BJ (cell line): ENCODE data around the gene ARF3. TPM values are rescaled to one million over a fixed set of nuclear protein-coding genes. Genes with fewer than 3 reads are reported as not detected.
A peak's percentile ranks its signal among the peaks of the same experiment; 100 is the strongest.

Experiments used
- CTCF ChIA-PET: fragments of 350-600 bp; formaldehyde crosslinking; extraction: SDS; loops from one replicate; lab custom pipeline; 2021; ENCODE audit warnings: antibody characterized with exemption, inconsistent platforms; lab: Yijun Ruan, JAX
- POLR2A ChIA-PET: fragments of 300-600 bp; sonication (Branson Sonifier 250); formaldehyde crosslinking; extraction: SDS; loops from one replicate; lab custom pipeline; 2021; ENCODE audit warnings: antibody characterized with exemption; lab: Charles Lee
- DNase-seq: peaks from one replicate; pipeline ENCODE4 v3.0.0-alpha.2; 2011; ENCODE audit warnings: low read depth
- H3K27me3 ChIP-seq: 2 replicates; pipeline ENCODE4 v1.6.0; 2011; ENCODE audit warnings: low read length; ENCODE audit not compliant: control insufficient read depth, insufficient read depth
- H3K36me3 ChIP-seq: 2 replicates; pipeline ENCODE4 v1.5.1; 2011; ENCODE audit warnings: low read length; ENCODE audit not compliant: control insufficient read depth, insufficient read depth
- H3K4me3 ChIP-seq: 2 replicates; pipeline ENCODE4 v1.5.1; 2011; ENCODE audit warnings: low read depth, mild to moderate bottlenecking, control low read depth, low read length
- polyA plus RNA-seq: library from polyadenylated mRNA; depleted of rRNA; stranded (reverse); fragments of >200 nt; gene quantifications from 2 replicates; pipeline ENCODE4 v1.2.3, GENCODE V29; 2011
- TF ChIP-seq, protein P1 (sequence below): IDR thresholded peaks from 2 replicates; pipeline ENCODE4 v1.5.1; 2011; ENCODE audit warnings: low read depth, mild to moderate bottlenecking, control low read depth, inconsistent platforms, low read length, moderate library complexity; ENCODE audit not compliant: insufficient read depth

The ARF3 gene
- polyA plus RNA-seq, 1 experiment: 292 TPM

DNA sequence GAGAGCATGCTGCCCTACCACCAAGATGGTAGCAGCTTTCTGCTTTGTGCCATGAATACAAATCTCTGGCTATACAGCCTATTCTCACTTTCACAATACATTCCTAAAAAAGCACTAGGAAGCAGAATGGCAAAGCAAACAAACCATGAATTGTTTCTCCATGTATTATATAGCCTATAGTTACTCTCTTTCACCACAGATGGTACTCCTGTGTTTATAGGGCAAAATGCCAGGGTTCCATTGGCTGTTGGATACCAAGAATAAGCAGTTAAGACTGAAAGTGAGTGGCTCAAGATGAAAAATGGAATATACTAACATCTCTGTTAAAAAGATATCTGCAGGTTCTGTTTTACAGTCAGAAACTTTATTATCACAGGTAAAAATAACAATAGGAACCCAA, 11.1 kb downstream of the ARF3 start:
- DNase-seq: no peak
- Histone ChIP-seq H3K4me3 (no peak overlapping the region), H3K27me3 (no peaks in the 10 kb centered on the region), H3K36me3 (peaks cover 5% of the 10 kb centered on the region)
- ChIA-PET POLR2A (no interaction called here), CTCF (interaction anchor here (0.6 to 3.1 kb wide), 7 partner anchors 11 to 131 kb away, joined by 3 to 13 read pairs (median 3); partner anchors contain the start of gene DDX23)
- TF ChIP-seq, protein P1, sequence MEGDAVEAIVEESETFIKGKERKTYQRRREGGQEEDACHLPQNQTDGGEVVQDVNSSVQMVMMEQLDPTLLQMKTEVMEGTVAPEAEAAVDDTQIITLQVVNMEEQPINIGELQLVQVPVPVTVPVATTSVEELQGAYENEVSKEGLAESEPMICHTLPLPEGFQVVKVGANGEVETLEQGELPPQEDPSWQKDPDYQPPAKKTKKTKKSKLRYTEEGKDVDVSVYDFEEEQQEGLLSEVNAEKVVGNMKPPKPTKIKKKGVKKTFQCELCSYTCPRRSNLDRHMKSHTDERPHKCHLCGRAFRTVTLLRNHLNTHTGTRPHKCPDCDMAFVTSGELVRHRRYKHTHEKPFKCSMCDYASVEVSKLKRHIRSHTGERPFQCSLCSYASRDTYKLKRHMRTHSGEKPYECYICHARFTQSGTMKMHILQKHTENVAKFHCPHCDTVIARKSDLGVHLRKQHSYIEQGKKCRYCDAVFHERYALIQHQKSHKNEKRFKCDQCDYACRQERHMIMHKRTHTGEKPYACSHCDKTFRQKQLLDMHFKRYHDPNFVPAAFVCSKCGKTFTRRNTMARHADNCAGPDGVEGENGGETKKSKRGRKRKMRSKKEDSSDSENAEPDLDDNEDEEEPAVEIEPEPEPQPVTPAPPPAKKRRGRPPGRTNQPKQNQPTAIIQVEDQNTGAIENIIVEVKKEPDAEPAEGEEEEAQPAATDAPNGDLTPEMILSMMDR: no peak

DNA sequence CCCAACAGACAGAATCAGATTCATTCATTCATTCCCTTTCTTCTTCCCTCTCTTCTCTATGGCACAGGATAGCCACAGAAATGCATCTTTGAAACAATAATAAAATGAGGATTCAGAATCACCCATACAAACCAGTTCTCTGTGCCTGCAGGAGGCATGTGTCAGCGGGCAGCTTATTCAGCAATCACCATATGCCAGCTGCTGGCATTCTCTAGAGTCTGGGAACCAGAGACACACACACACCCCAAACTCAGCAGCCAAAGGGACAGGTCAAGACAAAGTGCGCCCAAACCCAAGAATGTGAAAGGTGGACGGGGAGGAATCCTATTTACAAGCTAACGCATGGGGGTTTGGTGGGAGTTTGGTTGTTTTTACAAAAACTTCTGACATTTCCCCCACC, 14.1 kb downstream of the ARF3 start:
- CTCF ChIA-PET: interaction anchor here (1.1 to 3.1 kb wide), 3 partner anchors 8 to 34 kb away, joined by 3 to 13 read pairs (median 4); partner anchors contain the start of gene WNT1

DNA sequence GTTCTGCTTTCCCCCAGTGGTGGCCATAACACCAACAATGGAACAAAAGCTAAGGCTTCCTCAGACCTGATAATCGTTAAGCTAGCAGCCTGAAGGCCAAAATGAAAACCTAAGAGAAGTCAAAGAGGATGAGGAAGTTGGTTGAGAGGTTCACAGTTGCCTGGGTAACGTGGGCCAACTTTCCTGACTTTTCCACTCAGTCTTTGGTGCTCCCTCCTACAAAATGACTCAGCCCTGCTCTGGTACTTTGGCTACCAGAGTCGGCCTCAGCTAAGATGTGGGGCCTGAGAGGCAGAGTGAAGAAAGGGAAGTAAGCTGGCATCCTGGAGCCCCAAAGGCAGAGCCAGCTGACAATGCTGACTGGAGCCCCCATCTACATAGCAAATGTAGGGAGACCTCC, 17.1 kb downstream of the ARF3 start:
- H3K36me3 ChIP-seq: peaks cover 32% of the 10 kb centered on the region
- no peaks in the 10 kb centered on the region for H3K27me3 ChIP-seq
- no peak overlapping the region for H3K4me3 ChIP-seq
- ChIA-PET POLR2A (no interaction called here), CTCF (interaction anchor here (1.1 to 6.1 kb wide), 6 partner anchors 13 to 87 kb away, joined by 3 to 35 read pairs (median 8); partner anchors contain the start of gene FKBP11)
- TF ChIP-seq, protein P1: no peak
- DNase-seq: no peak

More for the DNA sequence above, 14.1 kb downstream of the ARF3 start:
- Histone ChIP-seq H3K36me3 (peaks cover 24% of the 10 kb centered on the region), H3K27me3 (no peaks in the 10 kb centered on the region), H3K4me3 (no peak overlapping the region)
- TF ChIP-seq, protein P1: no peak
- DNase-seq: no peak
- POLR2A ChIA-PET: no interaction called here

DNA sequence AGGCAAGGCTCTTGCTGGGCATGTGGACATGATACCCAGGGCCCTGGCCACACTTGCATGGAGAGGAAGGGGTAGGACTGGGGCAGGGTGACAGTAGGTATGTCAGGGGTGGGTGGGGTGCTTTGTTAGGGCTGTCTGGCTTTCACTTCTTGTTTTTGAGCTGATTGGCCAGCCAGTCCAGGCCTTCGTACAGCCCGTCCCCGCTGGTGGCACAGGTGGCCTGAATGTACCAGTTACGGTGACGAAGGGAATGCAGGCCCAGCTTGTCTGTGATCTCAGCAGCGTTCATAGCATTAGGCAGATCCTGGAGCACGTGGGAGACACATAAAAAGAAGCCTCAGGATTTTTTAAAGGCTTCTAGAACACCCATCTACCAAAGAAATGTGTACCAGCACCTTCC, 18.5 kb downstream of the ARF3 start:
- ChIA-PET CTCF (interaction anchor here (0.8 to 6.1 kb wide), 5 partner anchors 13 to 86 kb away, joined by 3 to 35 read pairs (median 9); partner anchors contain the start of gene FKBP11), POLR2A (no interaction called here)
- H3K36me3 ChIP-seq: peaks cover 34% of the 10 kb centered on the region
- H3K27me3 ChIP-seq: no peaks in the 10 kb centered on the region
- no peak overlapping the region for H3K4me3 ChIP-seq
- no peak for DNase-seq
- TF ChIP-seq, protein P1: no peak

DNA sequence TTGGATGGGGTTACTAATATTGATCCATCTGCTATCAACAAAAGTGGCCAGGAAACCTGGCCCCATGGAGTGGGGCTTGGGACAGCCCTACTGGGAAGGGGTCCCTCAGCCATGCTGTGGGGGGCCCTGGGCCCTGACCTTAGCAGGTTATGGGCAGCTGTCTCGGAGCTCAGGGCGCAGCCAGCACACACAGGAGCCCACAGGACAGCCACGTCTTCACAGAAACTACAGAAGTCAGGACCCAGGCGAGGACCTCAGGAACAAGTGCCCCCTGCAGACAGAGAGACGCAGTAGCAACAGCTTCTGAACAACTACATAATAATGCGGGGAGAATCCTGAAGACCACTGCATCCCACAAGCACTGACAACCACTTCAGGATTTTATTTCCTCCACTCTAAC, 20.1 kb downstream of the ARF3 start:
- ChIA-PET POLR2A (no interaction called here), CTCF (interaction anchor here (0.8 to 6.1 kb wide), 11 partner anchors 10 to 84 kb away, joined by 3 to 45 read pairs (median 5); partner anchors contain the start of genes DDX23, FKBP11 and WNT1)
- no peak overlapping the region for H3K4me3 ChIP-seq
- DNase-seq: no peak
- TF ChIP-seq, protein P1: 0 out of 2 replicates have a peak, but pooled peaks have one; percentile 27
- no peaks in the 10 kb centered on the region for H3K27me3 ChIP-seq
- peaks cover 40% of the 10 kb centered on the region for H3K36me3 ChIP-seq
